Measurements from ENCODE around the gene PHF2.

Gene PHF2

DNA sequence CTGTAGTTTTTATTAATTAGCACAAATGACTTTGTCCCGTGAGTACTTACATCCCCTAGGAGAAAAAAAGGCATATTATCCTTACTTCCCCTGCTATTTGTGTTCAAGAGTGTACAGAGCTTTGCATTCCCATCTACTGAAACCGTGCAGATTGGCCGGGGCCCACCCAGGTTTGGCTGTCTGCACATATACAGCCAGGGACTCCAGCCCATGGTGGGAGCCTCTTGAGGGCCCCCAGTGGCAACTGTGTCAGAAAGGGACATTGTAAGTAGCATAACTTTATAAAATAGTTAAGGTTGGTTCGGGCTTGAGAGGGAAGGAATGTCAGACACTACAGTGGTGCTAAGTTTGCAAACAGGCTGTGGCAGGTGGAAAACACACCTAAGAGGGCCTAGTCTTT, 24.7 kb downstream of the PHF2 start:
- no peak for DNase-seq (ENCODE audit: low spot score)

DNA sequence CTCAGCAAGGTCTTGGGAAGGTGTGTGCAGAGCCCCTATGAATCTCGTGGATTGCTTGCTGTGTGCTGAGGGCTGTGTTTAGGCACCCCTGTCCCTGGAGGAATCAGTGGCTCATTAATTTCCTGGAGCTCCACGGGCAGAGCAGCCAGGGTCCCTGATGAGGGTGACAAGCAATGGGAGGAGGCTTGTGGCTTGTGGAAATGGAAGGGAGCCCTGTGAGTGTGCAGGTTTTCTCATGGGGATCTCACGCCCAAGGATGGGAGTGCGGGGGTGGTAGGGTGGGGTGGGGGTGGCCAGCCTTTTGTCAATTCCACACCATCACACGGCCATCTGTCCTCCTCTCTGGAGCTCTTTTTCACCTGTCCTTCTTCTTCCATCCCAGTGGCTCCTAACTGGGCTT, 25.3 kb downstream of the PHF2 start:
- DNase-seq (ENCODE audit: low spot score) = no peak

- DNase-seq (ENCODE audit: low spot score) = no peak
These were observed 26.6 kb downstream of the PHF2 start for GRCh38 chr9:93603011-93603410.

GRCh38 chr9:93603906-93604326, 27.5 kb downstream of the PHF2 start:
- DNase-seq (ENCODE audit: low spot score) = no peak

DNA sequence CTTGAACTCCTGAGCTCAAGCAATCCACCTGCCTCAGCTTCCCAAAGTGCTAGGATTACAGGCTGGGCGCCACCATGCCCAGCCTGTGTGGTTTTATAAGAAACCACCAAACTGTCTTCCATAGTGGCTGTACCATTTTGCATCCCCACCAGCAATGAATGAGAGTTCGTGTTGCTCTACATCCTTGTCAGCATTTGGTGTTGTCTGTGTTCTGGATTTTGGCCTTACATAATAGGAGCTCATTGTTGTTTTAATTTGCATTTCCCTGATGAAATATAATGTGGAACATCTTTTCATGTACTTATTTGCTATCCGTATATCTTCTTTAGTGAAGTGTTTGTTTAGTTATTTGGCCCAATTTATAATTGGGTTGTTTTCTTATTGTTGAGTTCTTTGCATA, 29.8 kb downstream of the PHF2 start:
- DNase-seq (ENCODE audit: low spot score) = no peak

- no peak for DNase-seq (ENCODE audit: low spot score)
These were observed 33.8 kb downstream of the PHF2 start for GRCh38 chr9:93610206-93610605.

DNA sequence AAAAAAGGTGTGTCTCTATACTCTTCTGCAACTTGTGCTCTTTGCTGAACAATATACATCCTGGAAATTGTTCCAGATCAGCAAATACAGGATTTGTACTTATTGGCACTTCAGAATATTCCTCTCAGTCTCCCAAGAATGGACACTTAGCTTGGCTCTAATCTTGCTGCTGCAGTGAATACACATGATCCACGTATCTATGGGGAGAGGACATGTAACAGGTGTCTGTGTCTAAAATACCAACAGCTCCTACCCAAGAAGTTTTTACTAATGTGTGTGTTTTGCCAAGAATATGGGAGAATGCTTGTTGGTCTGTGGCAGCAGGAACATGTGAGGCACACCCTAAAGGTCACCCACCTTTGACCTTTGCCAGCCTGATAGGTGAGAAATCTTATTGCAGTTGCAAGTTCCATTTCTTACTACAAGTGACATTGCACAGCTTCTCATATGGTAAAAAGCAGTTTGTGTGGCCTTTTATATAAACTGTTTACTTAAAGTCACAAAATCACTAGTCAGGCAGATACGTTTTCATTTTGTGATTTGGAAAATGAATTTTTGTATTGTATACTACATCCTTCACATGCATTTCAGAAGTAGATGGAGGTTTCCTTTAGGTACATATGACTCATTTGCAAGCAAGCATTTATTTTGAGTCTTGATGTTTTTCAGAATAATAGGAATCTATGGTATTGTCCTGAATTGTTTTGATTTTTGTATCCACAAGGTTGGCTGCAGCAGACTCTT, 35.8 kb downstream of the PHF2 start:
- DNase-seq (ENCODE audit: low spot score) = no peak

- no peak for DNase-seq (ENCODE audit: low spot score)
These were observed 36.4 kb downstream of the PHF2 start for GRCh38 chr9:93612796-93613154.

GRCh38 chr9:93613174-93613573, 36.8 kb downstream of the PHF2 start:
- no peak for DNase-seq (ENCODE audit: low spot score)

DNA sequence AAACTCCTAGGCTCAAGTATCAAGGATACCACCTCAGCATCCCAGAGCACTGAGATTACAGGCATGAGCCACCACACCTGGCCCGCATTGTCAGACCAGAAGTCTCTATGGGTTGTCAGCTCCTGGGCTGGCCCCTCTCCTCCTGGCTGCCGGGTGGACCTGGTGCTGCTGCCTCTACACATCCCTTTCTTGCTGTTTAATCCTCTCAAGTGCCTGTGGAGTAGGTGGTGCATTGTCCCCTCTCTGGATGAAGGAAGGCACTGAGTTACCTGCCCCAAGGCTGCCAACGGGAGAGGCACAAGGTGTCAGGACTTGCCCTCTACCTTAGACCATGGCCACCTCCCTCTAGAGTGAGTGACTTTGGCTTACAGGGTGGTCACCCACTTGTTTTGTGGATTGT, 37.4 kb downstream of the PHF2 start:
- no peak for DNase-seq (ENCODE audit: low spot score)

DNA sequence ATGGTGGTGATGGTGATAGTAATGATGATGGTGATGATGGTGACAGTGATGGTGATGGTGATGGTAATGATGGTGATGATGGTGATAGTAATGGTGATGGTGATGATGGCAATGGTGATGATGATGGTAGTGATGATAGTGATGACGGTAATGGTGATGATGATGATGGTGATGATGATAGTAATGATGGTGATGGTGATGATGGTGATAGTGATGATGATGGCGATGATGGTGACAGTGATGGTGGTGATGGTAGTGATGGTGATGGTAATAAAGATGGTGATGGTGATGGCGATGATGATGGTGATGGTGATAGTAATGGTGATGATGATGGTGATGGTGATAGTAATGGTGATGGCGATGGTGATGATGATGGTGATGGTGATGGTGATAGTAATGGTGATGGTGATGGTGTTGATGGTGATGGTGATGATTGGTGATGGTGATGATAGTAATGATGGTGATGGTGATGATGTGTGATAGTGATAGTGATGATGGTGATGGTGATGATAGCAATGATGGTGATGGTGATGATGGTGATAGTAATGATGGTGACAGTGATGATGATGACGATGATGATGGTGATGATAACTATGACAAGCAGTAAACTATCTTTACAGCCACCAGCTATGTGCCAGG, 38.6 kb downstream of the PHF2 start:
- DNase-seq (ENCODE audit: low spot score) = no peak

DNA sequence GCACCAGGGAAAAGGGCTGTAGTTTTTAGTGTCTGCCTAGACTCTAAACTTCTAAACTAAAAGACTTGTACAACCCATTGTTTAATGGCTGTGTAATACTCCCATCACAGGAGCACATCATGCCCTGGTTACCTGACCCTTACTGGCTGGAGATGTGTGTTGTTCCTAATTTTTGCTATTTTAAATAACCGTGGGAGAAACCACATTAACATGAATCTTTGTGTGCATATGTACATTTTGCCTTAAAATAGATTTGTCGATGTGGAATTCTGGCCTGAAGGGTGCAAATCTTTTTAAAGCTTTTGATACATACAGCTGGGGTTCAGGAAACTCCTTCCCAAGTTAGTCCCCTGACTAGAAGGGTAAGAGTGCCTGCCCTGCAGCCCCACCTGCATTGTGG, 39.7 kb downstream of the PHF2 start:
- no peak for DNase-seq (ENCODE audit: low spot score)

GRCh38 chr9:93617273-93617672, 40.9 kb downstream of the PHF2 start:
- no peak for DNase-seq (ENCODE audit: low spot score)

GRCh38 chr9:93619272-93619775, 42.9 kb downstream of the PHF2 start:
- no peak for DNase-seq (ENCODE audit: low spot score)

GRCh38 chr9:93620041-93620506, 43.7 kb downstream of the PHF2 start:
- no peak for DNase-seq (ENCODE audit: low spot score)

DNA sequence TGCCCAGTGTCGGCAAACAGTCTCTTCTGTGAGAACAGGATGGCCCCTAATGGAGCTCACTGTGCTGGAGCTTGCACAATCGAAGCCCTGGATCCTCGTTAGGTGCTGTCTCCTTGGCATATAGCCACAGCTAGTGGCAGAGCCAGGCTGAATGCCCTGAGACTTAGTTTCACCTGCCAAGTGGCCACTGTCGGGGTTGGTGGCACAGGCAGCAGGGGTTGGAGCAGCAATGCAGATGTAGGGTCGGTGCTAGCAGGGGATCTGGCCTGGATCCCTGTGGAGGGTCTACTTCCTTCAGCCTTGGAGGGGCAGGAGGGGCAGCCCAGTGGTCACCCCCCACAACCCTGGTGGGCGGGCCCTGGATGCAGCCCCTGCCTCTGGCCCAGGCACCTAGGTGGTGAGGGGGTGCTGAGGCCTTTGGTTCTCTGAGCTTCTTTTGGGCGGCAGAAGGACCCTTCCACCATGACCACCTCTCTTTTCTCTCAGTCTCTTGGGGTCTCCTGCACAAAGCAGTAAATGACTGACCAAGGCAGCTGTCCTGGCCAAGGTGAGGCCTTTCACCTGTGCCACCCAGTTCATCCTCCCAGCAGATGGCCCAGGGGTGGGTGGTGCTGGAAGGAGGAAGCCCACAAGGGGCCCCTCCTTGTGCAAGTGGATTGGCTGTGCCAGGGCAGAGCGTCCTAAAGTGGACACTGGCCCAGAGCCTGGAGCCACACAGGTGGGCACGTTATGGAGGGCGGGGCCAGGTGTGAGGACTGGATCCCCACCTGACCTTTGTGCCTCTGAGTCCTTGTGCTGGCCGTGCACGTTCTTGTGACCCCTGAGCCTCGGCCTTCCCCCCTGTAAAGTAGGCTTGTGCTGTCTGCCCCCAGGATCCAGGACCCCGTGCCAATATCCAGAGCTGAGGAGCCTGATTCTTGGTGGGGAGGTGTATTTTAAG, 44.8 kb downstream of the PHF2 start:
- DNase-seq (ENCODE audit: low spot score) = no peak

- no peak for DNase-seq (ENCODE audit: low spot score)
These were observed 45.5 kb downstream of the PHF2 start for GRCh38 chr9:93621922-93622321.

DNA sequence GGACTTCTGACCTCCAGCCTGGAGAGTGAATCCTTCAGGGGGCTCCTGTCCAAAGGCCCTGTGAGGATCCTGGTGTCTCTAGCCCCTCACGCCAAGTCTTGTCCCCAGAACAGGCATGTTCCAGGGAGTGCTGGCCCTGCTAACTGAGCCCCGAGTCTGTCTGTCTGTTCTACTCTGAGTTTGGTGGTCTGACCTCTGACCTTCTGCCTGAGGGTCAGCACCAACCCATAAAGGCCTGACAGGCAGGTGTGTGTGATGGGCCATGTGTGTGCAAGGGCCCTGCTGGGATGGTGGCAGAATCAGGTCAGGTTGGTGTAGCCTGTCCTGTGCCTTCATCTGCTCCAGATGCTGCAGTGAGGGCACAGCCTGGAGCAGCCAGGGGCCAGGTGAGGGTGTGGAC, 46.3 kb downstream of the PHF2 start:
- DNase-seq (ENCODE audit: low spot score) = no peak

GRCh38 chr9:93623753-93624152, 47.4 kb downstream of the PHF2 start:
- DNase-seq (ENCODE audit: low spot score) = no peak

DNA sequence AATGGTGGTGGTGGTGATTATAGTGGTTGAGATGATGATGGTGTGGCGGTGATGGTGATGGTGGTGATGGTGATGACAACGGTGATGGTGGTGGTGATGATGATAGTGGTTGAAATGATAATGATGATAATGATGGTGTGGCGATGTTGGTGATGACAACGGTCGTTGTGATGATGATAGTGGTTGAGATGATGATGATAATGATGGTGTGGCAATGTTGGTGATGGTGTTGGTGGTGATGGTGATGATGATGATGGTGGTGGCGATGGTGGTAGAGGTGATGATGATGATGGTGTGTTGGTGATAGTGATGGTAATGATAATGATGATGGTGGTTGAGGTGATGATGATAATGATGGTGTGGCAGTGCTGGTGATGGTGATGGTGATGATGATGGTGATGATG, 48.0 kb downstream of the PHF2 start:
- no peak for DNase-seq (ENCODE audit: low spot score)

DNA sequence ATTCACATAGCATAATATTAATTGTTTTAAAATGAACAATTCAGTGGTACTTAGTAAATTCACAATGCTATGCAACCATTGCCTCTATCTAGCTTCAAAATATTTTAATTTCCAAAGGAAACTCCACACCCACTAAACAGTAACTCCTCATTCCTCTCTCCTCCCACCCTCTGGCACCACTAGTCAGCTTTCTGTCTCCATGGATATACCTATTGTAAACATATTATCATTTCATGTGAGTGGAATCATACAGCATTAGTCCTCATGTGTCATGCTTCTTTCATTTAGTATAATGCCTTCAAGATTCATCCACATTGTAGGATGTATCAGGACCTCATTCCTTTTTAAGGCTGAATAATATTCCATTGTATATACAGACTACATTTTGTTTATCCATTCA, 48.6 kb downstream of the PHF2 start:
- no peak for DNase-seq (ENCODE audit: low spot score)

GRCh38 chr9:93629920-93630319, 53.5 kb downstream of the PHF2 start:
- no peak for DNase-seq (ENCODE audit: low spot score)

Measured in CD4-positive, alpha-beta T cell treated with Interleukin-2 at 100 ng/mL for 4 hours (primary cell).